K562 (cell line): ENCODE data around the gene SLAIN1. TPM values are rescaled to one million over a fixed set of nuclear protein-coding genes. Genes with fewer than 3 reads are reported as not detected.

Experiments used
- ATAC-seq: fragments of 200-7000 bp; cut with Tn5 transposase; 3 replicates; pipeline ENCODE4 v1.9.1; 2020; ENCODE audit warnings: moderate library complexity
- BruUV-seq: library from RNA; stranded (reverse); fragments of 400-500 nt; replicated peaks from 2 replicates; lab custom pipeline; 2021; lab: Mats Ljungman, UMichigan
- CTCF ChIA-PET: fragments of 300-600 bp; formaldehyde crosslinking; extraction: SDS; loops from one replicate; lab custom pipeline; 2021; ENCODE audit warnings: low intra/inter-chr PET ratio; lab: Yijun Ruan, JAX
- POLR2A ChIA-PET: fragments of 300-600, 350-650 bp; sonication (Branson Sonifier 250); formaldehyde crosslinking; extraction: SDS; loops from one replicate; lab custom pipeline; 2021; ENCODE audit warnings: antibody characterized with exemption, inconsistent platforms; lab: Yijun Ruan, JAX
- DNase-seq, 4 experiments: peaks; one replicate each; pipeline versions ENCODE4 v3.0.0 to v3.0.0-alpha.2; 2011 to 2018; ENCODE audit warnings: low spot score in 3 of 4, mixed read lengths in 3 of 4; ENCODE audit errors: extremely low read depth in 1 of 4
- FAIRE-seq: peaks from 2 replicates; lab custom pipeline; 2011; peaks lifted over from hg19 to GRCh38; lab: Jason Lieb, UNC
- H2AFZ ChIP-seq: 2 replicates; pipeline ENCODE4 v1.6.0; 2011; ENCODE audit warnings: low read depth, low read length, control low read depth, inconsistent platforms
- H3K27ac ChIP-seq: fragments of 200-600 bp; 3 replicates; pipeline ENCODE4 v1.8.0; 2011; ENCODE audit warnings: low read depth, mild to moderate bottlenecking, control low read depth, inconsistent platforms, low read length, moderate library complexity, mixed read lengths; ENCODE audit errors: extremely low read depth
- H3K27me3 ChIP-seq, 2 experiments: fragments of 300-600 bp in 1 of 2; 2 replicates in 1 of 2; 3 replicates in 1 of 2; pipeline versions ENCODE4 v1.6.0 to v1.8.0; 2011; ENCODE audit warnings: inconsistent platforms in 2 of 2, low read length in 2 of 2, mild to moderate bottlenecking in 1 of 2, mixed read lengths in 1 of 2, moderate library complexity in 1 of 2; ENCODE audit not compliant: control insufficient read depth in 2 of 2, insufficient read depth in 2 of 2
- H3K36me3 ChIP-seq: fragments of 300-600 bp; 3 replicates; pipeline ENCODE4 v1.8.0; 2011; ENCODE audit warnings: mild to moderate bottlenecking, low read length, inconsistent platforms; ENCODE audit not compliant: control insufficient read depth, insufficient read depth
- H3K4me1 ChIP-seq, 2 experiments: fragments of 200-600 bp in 1 of 2; replicated peaks in 1 of 2; 2 replicates in 1 of 2; 3 replicates in 1 of 2; pipeline versions ENCODE4 v1.5.1 to v1.8.0; 2011; ENCODE audit warnings: inconsistent platforms in 2 of 2, low read length in 2 of 2, mild to moderate bottlenecking in 1 of 2, mixed read lengths in 1 of 2, moderate library complexity in 1 of 2; ENCODE audit not compliant: control insufficient read depth in 2 of 2, insufficient read depth in 2 of 2
- H3K4me2 ChIP-seq: 2 replicates; pipeline ENCODE4 v1.6.1; 2011; ENCODE audit warnings: low read length, control low read depth, inconsistent platforms, mixed read lengths; ENCODE audit not compliant: insufficient read depth
- H3K4me3 ChIP-seq: fragments of 200-600 bp; sonication (generic), shearing (Covaris generic); 2 replicates; pipeline ENCODE4 v1.5.1; 2016; ENCODE audit warnings: control low read depth, inconsistent platforms
- H3K79me2 ChIP-seq: fragments of 200-600 bp; 3 replicates; pipeline ENCODE4 v1.8.0; 2011; ENCODE audit warnings: low read length, inconsistent platforms; ENCODE audit not compliant: control insufficient read depth, insufficient read depth
- H3K9ac ChIP-seq, 2 experiments: 2 replicates each; pipeline versions ENCODE4 v1.6.0 to v1.6.1; 2011; ENCODE audit warnings: low read depth in 2 of 2, low read length in 2 of 2, control low read depth in 1 of 2, inconsistent platforms in 1 of 2, mild to moderate bottlenecking in 1 of 2, mixed read lengths in 1 of 2; ENCODE audit not compliant: insufficient read depth in 1 of 2
- H3K9me1 ChIP-seq: one replicate; pipeline ENCODE4 v1.6.0; 2011; ENCODE audit warnings: inconsistent platforms, mild to moderate bottlenecking, low read length, moderate library complexity; ENCODE audit not compliant: control insufficient read depth, insufficient read depth
- H3K9me3 ChIP-seq: replicated peaks from 2 replicates; pipeline ENCODE4 v1.5.1; 2011; ENCODE audit warnings: low read depth, low read length, inconsistent platforms; ENCODE audit not compliant: control insufficient read depth, insufficient read depth
- H4K20me1 ChIP-seq: replicated peaks from 2 replicates; pipeline ENCODE4 v1.6.1; 2011; ENCODE audit warnings: low read length, inconsistent platforms, mixed read lengths; ENCODE audit not compliant: control insufficient read depth, insufficient read depth
- CBX8 ChIP-seq: fragments of 200-600 bp; sonication (generic); IDR thresholded peaks from 2 replicates; pipeline ENCODE4 v1.6.1; 2012; ENCODE audit warnings: borderline replicate concordance, mixed run types, low read depth, mild to moderate bottlenecking, moderate library complexity, mixed read lengths, low read length, control low read depth, inconsistent platforms; ENCODE audit not compliant: poor library complexity, severe bottlenecking; ENCODE audit errors: extremely low read depth
- CTBP1 ChIP-seq: fragments of 450-650 bp; IDR thresholded peaks from 2 replicates; pipeline ENCODE4 v1.6.1; 2016; ENCODE audit warnings: borderline replicate concordance
- DIDO1 ChIP-seq: fragments of 450-650 bp; IDR thresholded peaks from 2 replicates; pipeline ENCODE4 v1.6.1; 2016; ENCODE audit warnings: low read depth, missing biosample characterization, missing genetic modification characterization
- GABPA ChIP-seq: fragments of 200-800 bp; sonication (Bioruptor generic); conservative IDR thresholded peaks from 2 replicates; pipeline ENCODE4 v1.6.1; 2016; ENCODE audit warnings: low read depth, missing genetic modification characterization, missing compliant biosample characterization
- NCOA2 ChIP-seq, 2 experiments: fragments of 450-650 bp; IDR thresholded peaks; 2 replicates each; pipeline ENCODE4 v1.6.1; 2018; ENCODE audit warnings: mild to moderate bottlenecking in 2 of 2, moderate library complexity in 1 of 2; ENCODE audit not compliant: partially characterized antibody in 2 of 2
- PHB ChIP-seq: fragments of 250-450 bp; sonication (Bioruptor Pico); IDR thresholded peaks from 2 replicates; pipeline ENCODE4 v1.5.0; 2021
- TAF9B ChIP-seq: fragments of 450-650 bp; IDR thresholded peaks from 2 replicates; pipeline ENCODE4 v1.6.1; 2018; ENCODE audit warnings: mild to moderate bottlenecking; ENCODE audit not compliant: partially characterized antibody
- TCF7L2 ChIP-seq: fragments of 150-350 bp; IDR thresholded peaks from 2 replicates; pipeline ENCODE4 v1.6.1; 2016; ENCODE audit warnings: low read depth, mild to moderate bottlenecking, low read length, moderate library complexity
- TRIM24 ChIP-seq, 2 experiments: fragments of 450-650 bp; IDR thresholded peaks; 2 replicates each; pipeline ENCODE4 v1.6.1; 2016
- ZBTB33 ChIP-seq: sonication (generic); formaldehyde crosslinking; IDR thresholded peaks from 2 replicates; pipeline ENCODE4 v1.8.1; 2023; ENCODE audit warnings: mild to moderate bottlenecking, missing genetic modification reagents
- ZKSCAN1 ChIP-seq: fragments of 150-350 bp; IDR thresholded peaks from 2 replicates; pipeline ENCODE4 v1.6.1; 2016; ENCODE audit warnings: low read depth, low read length
- ZZZ3 ChIP-seq: fragments of 450-650 bp; IDR thresholded peaks from 2 replicates; pipeline ENCODE4 v1.6.1; 2016; ENCODE audit warnings: antibody characterized with exemption, mild to moderate bottlenecking, moderate library complexity
- WGBS: fragments of 100-300 bp; shearing (Covaris generic); methylation state at CpG from one replicate; pipeline ENCODE4 v1.1.6; 2016; ENCODE audit warnings: low coverage, mixed read lengths; ENCODE audit not compliant: insufficient coverage; ENCODE audit errors: missing lambda C conversion rate; 5-methylcytosine and 5-hydroxymethylcytosine counted together
- in situ Hi-C: fragments of 300-500 bp; cut with MboI; formaldehyde crosslinking; loops from 4 replicates; pipeline ENCODE4 v1.15.0; 2018; ENCODE audit warnings: inconsistent platforms, mixed read lengths
- intact Hi-C: fragments of 100-400 bp; cut with micrococcal nuclease; formaldehyde crosslinking; loops from 2 replicates; pipeline ENCODE4 v1.14.2; 2022
- polyA plus RNA-seq, 8 experiments: library from polyadenylated mRNA; depleted of rRNA in 4 of 8; stranded (reverse) in 5 of 8; unstranded in 3 of 8; fragments of >200 nt; fragmentation: Nextera tagmentation in 2 of 8; fragmentation: Illumina TruSeq in 1 of 8; extraction: Ambion mirVana in 2 of 8; extraction: Trizol in 1 of 8; gene quantifications; 2 replicates each; pipeline versions ENCODE4 v1.2.1 to v1.2.3, GENCODE V29; 2011 to 2014; ENCODE audit warnings: inconsistent platforms in 1 of 8, missing spikeins in 1 of 8
- total RNA-seq, 7 experiments: library from RNA; depleted of rRNA in 6 of 7; stranded (reverse); fragments of >200 nt in 6 of 7; fragmentation: Illumina TruSeq in 2 of 7; extraction: Trizol in 2 of 7; gene quantifications; 2 replicates each; pipeline versions ENCODE4 v1.2.1 to v1.2.3, GENCODE V29; 2011 to 2021; ENCODE audit warnings: low replicate concordance in 1 of 7

Gene SLAIN1
- total and polyA plus RNA-seq, 9 of the 15 experiments (the other 6 are each of a cell fraction or from before 2014, with no cell fraction given), result 0.07 to 0.40 (median 0.10) TPM; not detected in 3

DNA sequence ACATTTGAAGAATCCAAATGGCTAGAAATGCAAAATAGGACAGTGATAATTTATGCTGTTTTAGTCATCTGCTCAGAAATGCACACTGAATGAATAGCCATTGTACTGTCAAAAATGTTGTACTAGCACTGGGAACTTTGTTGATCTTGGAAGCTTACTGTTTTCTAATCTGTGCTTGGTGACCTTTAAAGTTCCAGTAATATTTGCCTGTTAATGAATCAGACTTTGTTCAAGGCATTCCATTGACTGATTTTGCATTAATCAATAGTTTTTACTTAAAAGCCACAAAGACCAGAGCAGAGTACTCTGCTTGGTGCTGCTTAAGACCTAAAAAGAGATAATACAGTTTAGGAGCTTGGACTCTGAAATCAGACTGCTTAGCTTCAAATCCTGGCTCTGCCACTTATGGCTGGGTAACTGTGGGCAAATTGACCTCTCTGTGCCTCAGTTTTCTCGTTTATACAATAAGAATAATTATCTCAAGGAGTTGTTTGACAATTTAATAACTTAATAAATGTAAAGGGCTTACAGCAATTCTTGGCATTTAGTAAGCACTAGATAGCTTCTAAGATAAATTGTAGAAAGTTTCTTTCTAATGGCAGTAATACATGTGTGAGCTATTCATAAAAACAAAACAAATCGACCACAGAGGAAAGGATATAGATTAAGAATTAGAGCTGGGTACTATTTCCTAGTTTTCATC is 4.6 kb upstream of the SLAIN1 start:
- Histone ChIP-seq H3K79me2 (no peaks in the 10 kb centered on the region), H3K4me1 (peaks cover 0 to 7% of the 10 kb centered on the region in 2 experiments; a peak in 2 of 5 replicates), H3K9ac (no peak overlapping the region), H3K36me3 (no peaks in the 10 kb centered on the region), H3K9me3 (no peaks in the 10 kb centered on the region), H3K9me1 (no peaks in the 10 kb centered on the region), H3K27me3 (no peaks in the 10 kb centered on the region), H3K27ac (no peak overlapping the region), H3K4me3 (no peak overlapping the region), H2AFZ (no peak overlapping the region), H3K4me2 (no peak overlapping the region), H4K20me1 (no peaks in the 10 kb centered on the region)
- ChIA-PET POLR2A (interaction anchor here (0.6 kb wide), 1 partner anchor 451 kb away, joined by 3 read pairs; no protein-coding TSS in a partner anchor), CTCF (no interaction called here)
- FAIRE-seq, result no peak
- no peak for TF ChIP-seq PHB
- TF ChIP-seq GABPA (tag), result no peak
- TF ChIP-seq NCOA2 (IDR thresholded peaks at IDR 0.05; ENCODE audit: partially characterized antibody in 2 of 2), result no peak
- TF ChIP-seq TRIM24 (IDR thresholded peaks at IDR 0.05), result no peak
- no peak for TF ChIP-seq CTBP1
- no peak for TF ChIP-seq ZZZ3
- no peak for TF ChIP-seq ZKSCAN1
- TF ChIP-seq TCF7L2, result no peak
- no peak for TF ChIP-seq ZBTB33
- no peak for TF ChIP-seq CBX8
- TF ChIP-seq DIDO1 (tag), result no peak
- no peak for TF ChIP-seq TAF9B
- in situ Hi-C loops, result no loop called here
- BruUV-seq, result no TSS peak
- intact Hi-C loops, result no loop called here
- 0% methylated on average over 2 of the region's 2 CpGs for WGBS
- DNase-seq, result no peak
- no peak for ATAC-seq
